SK-N-SH treated with all-trans-retinoic acid at 6 μM for 48 hours (cell line): ENCODE data around the gene PTCH1.

ENCODE experiments used
- ARNTL ChIP-seq: fragments of 450-650 bp; formaldehyde crosslinking; IDR thresholded peaks from 2 replicates; pipeline ENCODE4 v1.5.0; 2020; ENCODE audit warnings: low read depth, mild to moderate bottlenecking, moderate library complexity, borderline replicate concordance
- BACH2 ChIP-seq: fragments of 250-450 bp; sonication (Bioruptor Pico); IDR thresholded peaks from 2 replicates; pipeline ENCODE4 v1.9.0; 2021; ENCODE audit warnings: mild to moderate bottlenecking, borderline replicate concordance
- CREB5 ChIP-seq: fragments of 250-450 bp; sonication (Bioruptor Pico); IDR thresholded peaks from 2 replicates; pipeline ENCODE4 v1.5.1; 2020; ENCODE audit warnings: low read depth, mild to moderate bottlenecking, moderate library complexity
- CSDC2 ChIP-seq: fragments of 250-450 bp; sonication (Bioruptor Pico); IDR thresholded peaks from 2 replicates; pipeline ENCODE4 v1.5.0; 2020; ENCODE audit warnings: mild to moderate bottlenecking, moderate library complexity
- OSR1 ChIP-seq: fragments of 250-450 bp; sonication (Bioruptor Pico); IDR thresholded peaks from 2 replicates; pipeline ENCODE4 v1.8.0; 2022; ENCODE audit warnings: moderate library complexity, mild to moderate bottlenecking, inconsistent platforms
- PATZ1 ChIP-seq: fragments of 250-450 bp; sonication (Bioruptor Pico); IDR thresholded peaks from 2 replicates; pipeline ENCODE4 v1.8.0; 2020; ENCODE audit warnings: mild to moderate bottlenecking, moderate library complexity, borderline replicate concordance
- RARB ChIP-seq: fragments of 250-450 bp; sonication (Bioruptor Pico); IDR thresholded peaks from 2 replicates; pipeline ENCODE4 v1.8.0; 2021; ENCODE audit warnings: mild to moderate bottlenecking, moderate library complexity
- TOX ChIP-seq: fragments of 250-450 bp; sonication (Bioruptor Pico); IDR thresholded peaks from 2 replicates; pipeline ENCODE4 v1.8.0; 2021; ENCODE audit warnings: mild to moderate bottlenecking, moderate library complexity, borderline replicate concordance
- ZFP3 ChIP-seq: fragments of 250-450 bp; sonication (Bioruptor Pico); IDR thresholded peaks from 2 replicates; pipeline ENCODE4 v1.5.0; 2020; ENCODE audit warnings: mild to moderate bottlenecking, moderate library complexity
- ZNF70 ChIP-seq: fragments of 450-650 bp; formaldehyde crosslinking; IDR thresholded peaks from 2 replicates; pipeline ENCODE4 v1.5.0; 2020; ENCODE audit warnings: mild to moderate bottlenecking, moderate library complexity

- no peak for TF ChIP-seq BACH2 (CRISPR knock-in tag)
- no peak for TF ChIP-seq RARB (CRISPR knock-in tag)
- TF ChIP-seq TOX, result no peak
- TF ChIP-seq ARNTL (CRISPR knock-in tag), result no peak
- TF ChIP-seq ZNF70, result peak; percentile 98
- TF ChIP-seq CSDC2 (CRISPR knock-in tag), result no peak
- TF ChIP-seq ZFP3 (CRISPR knock-in tag), result no peak
- TF ChIP-seq OSR1 (CRISPR knock-in tag), result no peak
- TF ChIP-seq CREB5 (CRISPR knock-in tag), result no peak
- TF ChIP-seq PATZ1 (CRISPR knock-in tag), result no peak
These were observed 106.9 kb downstream of the PTCH1 start for GRCh38 chr9:95409650-95410426.
